ENCODE measurements around the gene ZNF428. TPM values are rescaled to one million over a fixed set of nuclear protein-coding genes. Genes with fewer than 3 reads are reported as not detected.

The ZNF428 gene
- polyA plus RNA-seq, 1 of the 3 experiments (the other 2 are of a cell fraction): 79.5 TPM

DNA sequence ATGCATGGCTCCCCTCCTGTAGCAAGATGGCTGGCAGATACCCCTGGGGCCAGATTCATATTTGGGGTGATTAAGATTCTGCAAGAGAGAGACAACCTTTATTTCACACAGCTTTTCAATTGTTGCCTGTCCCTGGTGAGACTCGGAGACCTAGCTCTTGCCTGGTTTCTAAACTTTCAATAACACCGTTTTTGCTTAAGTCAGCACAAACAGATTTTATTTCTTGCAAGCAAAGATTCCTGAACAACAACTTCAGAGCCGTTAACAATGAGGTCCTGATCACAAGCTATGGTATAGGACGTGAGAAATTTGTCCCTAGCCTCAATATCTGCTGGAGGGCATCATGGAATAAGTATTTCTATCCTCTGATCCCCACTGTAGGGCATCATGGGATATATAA is 23.1 kb upstream of the ZNF428 start:
- TF ChIP-seq RFX5 (IDR thresholded peaks at IDR 0.05; ENCODE audit: low read length) (no peak), NFIC (IDR thresholded peaks at IDR 0.05; ENCODE audit: borderline replicate concordance) (no peak), YY1 (IDR thresholded peaks at IDR 0.05; ENCODE audit: low read depth) (no peak)
- TF ChIP-seq, protein P1, sequence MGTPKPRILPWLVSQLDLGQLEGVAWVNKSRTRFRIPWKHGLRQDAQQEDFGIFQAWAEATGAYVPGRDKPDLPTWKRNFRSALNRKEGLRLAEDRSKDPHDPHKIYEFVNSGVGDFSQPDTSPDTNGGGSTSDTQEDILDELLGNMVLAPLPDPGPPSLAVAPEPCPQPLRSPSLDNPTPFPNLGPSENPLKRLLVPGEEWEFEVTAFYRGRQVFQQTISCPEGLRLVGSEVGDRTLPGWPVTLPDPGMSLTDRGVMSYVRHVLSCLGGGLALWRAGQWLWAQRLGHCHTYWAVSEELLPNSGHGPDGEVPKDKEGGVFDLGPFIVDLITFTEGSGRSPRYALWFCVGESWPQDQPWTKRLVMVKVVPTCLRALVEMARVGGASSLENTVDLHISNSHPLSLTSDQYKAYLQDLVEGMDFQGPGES (IDR thresholded peaks at IDR 0.05; ENCODE audit: low read depth, low read length): no peak
- TF ChIP-seq, protein P2, sequence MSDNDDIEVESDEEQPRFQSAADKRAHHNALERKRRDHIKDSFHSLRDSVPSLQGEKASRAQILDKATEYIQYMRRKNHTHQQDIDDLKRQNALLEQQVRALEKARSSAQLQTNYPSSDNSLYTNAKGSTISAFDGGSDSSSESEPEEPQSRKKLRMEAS (IDR thresholded peaks at IDR 0.05; ENCODE audit: low read depth): no peak
- TF ChIP-seq, protein P3, sequence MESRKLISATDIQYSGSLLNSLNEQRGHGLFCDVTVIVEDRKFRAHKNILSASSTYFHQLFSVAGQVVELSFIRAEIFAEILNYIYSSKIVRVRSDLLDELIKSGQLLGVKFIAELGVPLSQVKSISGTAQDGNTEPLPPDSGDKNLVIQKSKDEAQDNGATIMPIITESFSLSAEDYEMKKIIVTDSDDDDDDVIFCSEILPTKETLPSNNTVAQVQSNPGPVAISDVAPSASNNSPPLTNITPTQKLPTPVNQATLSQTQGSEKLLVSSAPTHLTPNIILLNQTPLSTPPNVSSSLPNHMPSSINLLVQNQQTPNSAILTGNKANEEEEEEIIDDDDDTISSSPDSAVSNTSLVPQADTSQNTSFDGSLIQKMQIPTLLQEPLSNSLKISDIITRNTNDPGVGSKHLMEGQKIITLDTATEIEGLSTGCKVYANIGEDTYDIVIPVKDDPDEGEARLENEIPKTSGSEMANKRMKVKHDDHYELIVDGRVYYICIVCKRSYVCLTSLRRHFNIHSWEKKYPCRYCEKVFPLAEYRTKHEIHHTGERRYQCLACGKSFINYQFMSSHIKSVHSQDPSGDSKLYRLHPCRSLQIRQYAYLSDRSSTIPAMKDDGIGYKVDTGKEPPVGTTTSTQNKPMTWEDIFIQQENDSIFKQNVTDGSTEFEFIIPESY (IDR thresholded peaks at IDR 0.05; ENCODE audit: borderline replicate concordance, low read depth): no peak
- TF ChIP-seq, protein P4, sequence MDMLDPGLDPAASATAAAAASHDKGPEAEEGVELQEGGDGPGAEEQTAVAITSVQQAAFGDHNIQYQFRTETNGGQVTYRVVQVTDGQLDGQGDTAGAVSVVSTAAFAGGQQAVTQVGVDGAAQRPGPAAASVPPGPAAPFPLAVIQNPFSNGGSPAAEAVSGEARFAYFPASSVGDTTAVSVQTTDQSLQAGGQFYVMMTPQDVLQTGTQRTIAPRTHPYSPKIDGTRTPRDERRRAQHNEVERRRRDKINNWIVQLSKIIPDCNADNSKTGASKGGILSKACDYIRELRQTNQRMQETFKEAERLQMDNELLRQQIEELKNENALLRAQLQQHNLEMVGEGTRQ (IDR thresholded peaks at IDR 0.05; ENCODE audit: borderline replicate concordance, low read depth, low read length): no peak
- no peak for DNase-seq
- 61% methylated on average over 4 of the region's 4 CpGs for WGBS (ENCODE audit: low lambda C conversion rate)
- H3K4me2 ChIP-seq: no peak overlapping the region
- CTCF ChIA-PET: interaction anchor here (0.9 to 2.4 kb wide), 2 partner anchors 10 to 87 kb away, joined by 4 to 10 read pairs; no protein-coding TSS in a partner anchor
- no peaks in the 10 kb centered on the region for H3K79me2 ChIP-seq (ENCODE audit: insufficient read depth)
- H4K20me1 ChIP-seq (ENCODE audit: insufficient read depth): no peaks in the 10 kb centered on the region
- no peak overlapping the region for H3K27ac ChIP-seq (ENCODE audit: low read depth in 2 of 2, low read length in 1 of 2)
- H3K9me3 ChIP-seq: no peaks in the 10 kb centered on the region
- peaks cover 0 to 14% of the 10 kb centered on the region in 2 experiments; a peak in 1 of 4 replicates for H3K4me1 ChIP-seq (ENCODE audit: control insufficient read depth in 1 of 2, insufficient read depth in 2 of 2, low read depth in 1 of 2, low read length in 1 of 2)
- no peaks in the 10 kb centered on the region; the same call in 1 of the 2 replicates for H3K27me3 ChIP-seq (ENCODE audit: insufficient read depth)
- peaks cover 0 to 13% of the 10 kb centered on the region in 2 experiments for H3K36me3 ChIP-seq (replicated peaks in 1 of 2; ENCODE audit: control insufficient read depth in 1 of 2, insufficient read depth in 2 of 2, low read length in 1 of 2)
- H2AFZ ChIP-seq (ENCODE audit: low read depth): no peak overlapping the region
- no peaks in the 10 kb centered on the region for H3K9me2 ChIP-seq
- POLR2A ChIA-PET: no interaction called here
- H3K9ac ChIP-seq: no peak overlapping the region
- no peak overlapping the region for H3K4me3 ChIP-seq (ENCODE audit: low read depth in 2 of 2, low read length in 1 of 2)
- H3F3A ChIP-seq (replicated peaks; ENCODE audit: insufficient read depth): peaks cover 21% of the 10 kb centered on the region

DNA sequence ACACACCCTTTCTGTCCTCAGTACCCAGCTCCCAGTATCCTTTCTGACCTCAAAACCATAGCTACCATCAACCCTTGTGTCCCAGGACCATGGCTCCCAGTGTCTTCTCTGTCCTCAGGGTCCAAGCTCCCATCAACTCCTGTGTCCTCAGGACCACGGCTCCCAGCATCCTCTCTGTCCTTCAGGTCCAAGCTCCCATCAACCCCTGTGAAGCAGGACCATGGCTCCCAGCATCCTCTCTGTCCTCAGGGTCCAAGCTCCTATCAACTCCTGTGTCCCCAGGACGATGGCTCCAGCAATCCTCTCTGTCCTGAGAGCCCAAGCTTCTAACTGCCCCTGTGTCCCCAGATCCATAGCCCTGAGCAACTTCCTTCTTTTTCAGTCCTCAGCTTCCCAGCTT is 21.9 kb upstream of the ZNF428 start:
- CTCF ChIA-PET: interaction anchor here (0.7 to 2.0 kb wide), 4 partner anchors 11 to 86 kb away, joined by 3 to 10 read pairs (median 4); no protein-coding TSS in a partner anchor
- no peaks in the 10 kb centered on the region; the same call in 1 of the 2 replicates for H3K27me3 ChIP-seq (ENCODE audit: insufficient read depth)
- DNase-seq: no peak
- no peak overlapping the region for H3K27ac ChIP-seq (ENCODE audit: low read depth in 2 of 2, low read length in 1 of 2)
- H3K9ac ChIP-seq: no peak overlapping the region
- no peaks in the 10 kb centered on the region for H4K20me1 ChIP-seq (ENCODE audit: insufficient read depth)
- POLR2A ChIA-PET: no interaction called here
- no peak overlapping the region for H3K4me3 ChIP-seq (ENCODE audit: low read depth in 2 of 2, low read length in 1 of 2)
- 96% methylated on average over 2 of the region's 2 CpGs for WGBS (ENCODE audit: low lambda C conversion rate)
- peaks cover 0 to 14% of the 10 kb centered on the region in 2 experiments; a peak in 1 of 4 replicates for H3K4me1 ChIP-seq (ENCODE audit: control insufficient read depth in 1 of 2, insufficient read depth in 2 of 2, low read depth in 1 of 2, low read length in 1 of 2)
- no peak overlapping the region for H3K4me2 ChIP-seq
- H3K36me3 ChIP-seq (replicated peaks in 1 of 2; ENCODE audit: control insufficient read depth in 1 of 2, insufficient read depth in 2 of 2, low read length in 1 of 2): peaks cover 0 to 4% of the 10 kb centered on the region in 2 experiments
- H3F3A ChIP-seq (replicated peaks; ENCODE audit: insufficient read depth): peaks cover 12% of the 10 kb centered on the region
- H2AFZ ChIP-seq (ENCODE audit: low read depth): no peak overlapping the region
- H3K79me2 ChIP-seq (ENCODE audit: insufficient read depth): no peaks in the 10 kb centered on the region
- TF ChIP-seq FOSL2 (IDR thresholded peaks at IDR 0.05; ENCODE audit: borderline replicate concordance, low read depth) (no peak), POLR2AphosphoS5 (IDR thresholded peaks at IDR 0.05; ENCODE audit: low read depth, low read length) (no peak), NRF1 (IDR thresholded peaks at IDR 0.05; ENCODE audit: low read depth, low read length) (no peak), TAF1 (IDR thresholded peaks at IDR 0.05; ENCODE audit: borderline replicate concordance, low read depth, low read length) (no peak)
- TF ChIP-seq, protein P5, sequence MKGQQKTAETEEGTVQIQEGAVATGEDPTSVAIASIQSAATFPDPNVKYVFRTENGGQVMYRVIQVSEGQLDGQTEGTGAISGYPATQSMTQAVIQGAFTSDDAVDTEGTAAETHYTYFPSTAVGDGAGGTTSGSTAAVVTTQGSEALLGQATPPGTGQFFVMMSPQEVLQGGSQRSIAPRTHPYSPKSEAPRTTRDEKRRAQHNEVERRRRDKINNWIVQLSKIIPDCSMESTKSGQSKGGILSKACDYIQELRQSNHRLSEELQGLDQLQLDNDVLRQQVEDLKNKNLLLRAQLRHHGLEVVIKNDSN (IDR thresholded peaks at IDR 0.05; ENCODE audit: borderline replicate concordance, low read depth): no peak
- no peaks in the 10 kb centered on the region for H3K9me3 ChIP-seq
- H3K9me2 ChIP-seq: no peaks in the 10 kb centered on the region
